Measurements from ENCODE around the gene PFKFB4. TPM values are rescaled to one million over a fixed set of nuclear protein-coding genes. Genes with fewer than 3 reads are reported as not detected.
"Not testable (repeated sequence)": the region's sequence is repeated elsewhere in the genome, so short reads cannot be mapped to it uniquely, and the experiment has no call there.

Gene PFKFB4
- total RNA-seq, 2 donors from 2014 or later: 9.9 to 89.0 TPM

GRCh38 chr3:48493203-48493501, 63.5 kb downstream of the PFKFB4 start:
- Histone ChIP-seq H3K4me3 (no peak overlapping the region), H3K36me3 (no peaks in the 10 kb centered on the region), H3K27me3 (replicated peaks; ENCODE audit: insufficient read depth) (no peaks in the 10 kb centered on the region), H3K27ac (peak overlapping the region; percentile 55 to 70), H3K9me3 (no peaks in the 10 kb centered on the region), H3K4me1 (replicated peaks) (no peaks in the 10 kb centered on the region)
- no peak for DNase-seq (ENCODE audit: low spot score)
- intact Hi-C loops (cut with DNase I): no loop called here
- WGBS: 64% methylated on average over 3 of the region's 3 CpGs
- no peak for TF ChIP-seq POLR2AphosphoS5 (IDR thresholded peaks at IDR 0.05)
- no peak for TF ChIP-seq POLR2A (IDR thresholded peaks at IDR 0.05)
- no peak for TF ChIP-seq CTCF (IDR thresholded peaks at IDR 0.05)

GRCh38 chr3:48492461-48493202, 64.0 kb downstream of the PFKFB4 start:
- H3K4me3 ChIP-seq: no peak overlapping the region
- TF ChIP-seq CTCF (IDR thresholded peaks at IDR 0.05) (no peak), POLR2A (IDR thresholded peaks at IDR 0.05) (no peak), POLR2AphosphoS5 (IDR thresholded peaks at IDR 0.05) (peak; percentile 88)
- 45% methylated on average over 7 of the region's 7 CpGs for WGBS
- H3K4me1 ChIP-seq (replicated peaks): no peaks in the 10 kb centered on the region
- peak overlapping the region; percentile 55 to 70 for H3K27ac ChIP-seq
- H3K9me3 ChIP-seq: no peaks in the 10 kb centered on the region
- H3K36me3 ChIP-seq: no peaks in the 10 kb centered on the region
- intact Hi-C loops (cut with DNase I): no loop called here
- DNase-seq (ENCODE audit: low spot score): peak; percentile 88
- no peaks in the 10 kb centered on the region for H3K27me3 ChIP-seq (replicated peaks; ENCODE audit: insufficient read depth)

- DNase-seq (ENCODE audit: low spot score): no peak
- Histone ChIP-seq H3K27ac (no peak overlapping the region), H3K27me3 (replicated peaks; ENCODE audit: insufficient read depth) (no peaks in the 10 kb centered on the region), H3K4me1 (replicated peaks) (no peaks in the 10 kb centered on the region), H3K36me3 (no peaks in the 10 kb centered on the region), H3K9me3 (no peaks in the 10 kb centered on the region), H3K4me3 (no peak overlapping the region)
- intact Hi-C loops (cut with DNase I): no loop called here
- 91% methylated on average over 5 of the region's 5 CpGs for WGBS
- no peak for TF ChIP-seq POLR2AphosphoS5 (IDR thresholded peaks at IDR 0.05)
- TF ChIP-seq CTCF (IDR thresholded peaks at IDR 0.05): no peak
- TF ChIP-seq POLR2A (IDR thresholded peaks at IDR 0.05): no peak
These were observed 69.7 kb downstream of the PFKFB4 start for GRCh38 chr3:48486952-48487351.

GRCh38 chr3:48482822-48483221, 73.8 kb downstream of the PFKFB4 start:
- H3K9me3 ChIP-seq; H3K36me3 ChIP-seq; intact Hi-C loops (cut with DNase I); DNase-seq (ENCODE audit: low spot score); H3K27me3 ChIP-seq (replicated peaks; ENCODE audit: insufficient read depth); H3K4me1 ChIP-seq (replicated peaks); H3K27ac ChIP-seq; H3K4me3 ChIP-seq: not testable (repeated sequence)
- 89% methylated on average over 6 of the region's 6 CpGs for WGBS

GRCh38 chr3:48480891-48481290, 75.7 kb downstream of the PFKFB4 start:
- DNase-seq (ENCODE audit: low spot score); intact Hi-C loops (cut with DNase I); H3K9me3 ChIP-seq; H3K36me3 ChIP-seq; H3K27ac ChIP-seq; H3K4me1 ChIP-seq (replicated peaks); H3K4me3 ChIP-seq; H3K27me3 ChIP-seq (replicated peaks; ENCODE audit: insufficient read depth): not testable (repeated sequence)
- WGBS: 96% methylated on average over 11 of the region's 11 CpGs
